Caco-2 (cell line): Measurements from ENCODE around the gene FBXL16. TPM values are rescaled to one million over a fixed set of nuclear protein-coding genes. Genes with fewer than 3 reads are reported as not detected.

Experiments
- BruUV-seq: library from RNA; stranded (reverse); fragments of 400-500 nt; replicated peaks from 2 replicates; lab custom pipeline; 2021; lab: Mats Ljungman, UMichigan
- CTCF ChIA-PET: fragments of 300-600 bp; sonication (Branson Sonifier 250); formaldehyde crosslinking; loops from one replicate; lab custom pipeline; 2022; ENCODE audit warnings: antibody characterized with exemption; lab: Charles Lee
- POLR2A ChIA-PET: fragments of 300-600 bp; sonication (Branson Sonifier 250); formaldehyde crosslinking; loops from one replicate; lab custom pipeline; 2022; ENCODE audit warnings: antibody characterized with exemption; lab: Charles Lee
- DNase-seq, 2 experiments: peaks; one replicate each; pipeline versions ENCODE4 v3.0.0 to v3.0.0-alpha.2; 2020 to 2022
- H3K27me3 ChIP-seq: replicated peaks from 2 replicates; pipeline ENCODE4 v1.6.0; 2011; ENCODE audit warnings: low read length; ENCODE audit not compliant: control insufficient read depth, insufficient read depth
- H3K36me3 ChIP-seq: 2 replicates; pipeline ENCODE4 v1.5.1; 2011; ENCODE audit warnings: low read length; ENCODE audit not compliant: control insufficient read depth, insufficient read depth
- H3K4me1 ChIP-seq: fragments of 250-450 bp; sonication (Bioruptor Pico); 2 replicates; pipeline ENCODE4 v1.5.1; 2020; ENCODE audit warnings: mild to moderate bottlenecking
- H3K4me3 ChIP-seq: 2 replicates; pipeline ENCODE4 v1.5.1; 2011; ENCODE audit warnings: low read depth, mild to moderate bottlenecking, control low read depth, low read length
- H3K9me3 ChIP-seq: fragments of 250-450 bp; sonication (Bioruptor Pico); 2 replicates; pipeline ENCODE4 v1.5.1; 2020; ENCODE audit warnings: mild to moderate bottlenecking, moderate library complexity
- H3K27ac Mint-ChIP-seq: one replicate; pipeline ENCODE4 v1.8.0; 2022; ENCODE audit warnings: mixed read lengths; ENCODE audit not compliant: unreplicated experiment
- H3K27me3 Mint-ChIP-seq: one replicate; pipeline ENCODE4 v1.8.0; 2022; ENCODE audit warnings: mixed read lengths; ENCODE audit not compliant: insufficient read depth, unreplicated experiment
- H3K36me3 Mint-ChIP-seq: one replicate; pipeline ENCODE4 v1.8.0; 2022; ENCODE audit warnings: mild to moderate bottlenecking, mixed read lengths; ENCODE audit not compliant: insufficient read depth, unreplicated experiment
- H3K4me1 Mint-ChIP-seq: one replicate; pipeline ENCODE4 v1.8.0; 2022; ENCODE audit warnings: low read depth, mixed read lengths; ENCODE audit not compliant: unreplicated experiment
- H3K4me3 Mint-ChIP-seq: one replicate; pipeline ENCODE4 v1.8.0; 2022; ENCODE audit warnings: mild to moderate bottlenecking, moderate library complexity, mixed read lengths; ENCODE audit not compliant: unreplicated experiment
- H3K9me3 Mint-ChIP-seq: one replicate; pipeline ENCODE4 v1.8.0; 2022; ENCODE audit warnings: mixed read lengths; ENCODE audit not compliant: unreplicated experiment
- CTCF ChIP-seq, 2 experiments: fragments of 200-600 bp in 1 of 2; IDR thresholded peaks; 1 replicate in 1 of 2; 2 replicates in 1 of 2; pipeline versions ENCODE4 v1.5.1 to v1.8.0; 2011 to 2022; ENCODE audit warnings: antibody characterized with exemption in 1 of 2, control low read depth in 1 of 2, inconsistent platforms in 1 of 2, low read depth in 1 of 2, low read length in 1 of 2, mild to moderate bottlenecking in 1 of 2, moderate library complexity in 1 of 2; ENCODE audit not compliant: insufficient read depth in 1 of 2, severe bottlenecking in 1 of 2, unreplicated experiment in 1 of 2
- intact Hi-C: fragments of 100-400 bp; cut with micrococcal nuclease; formaldehyde crosslinking; loops from one replicate; pipeline ENCODE4 v1.10.0; 2022; ENCODE audit not compliant: unreplicated experiment
- total RNA-seq: library from RNA; stranded (reverse); gene quantifications from 2 replicates; pipeline ENCODE4 v1.2.3, GENCODE V29; 2022

The FBXL16 gene
- total RNA-seq, 1 experiment from 2014 or later = 10.5 TPM

GRCh38 chr16:704552-705380 lies 835 bp downstream of the FBXL16 start:
- Histone ChIP-seq H3K4me3 (peak overlapping the region; percentile 23), H3K27me3 (no peaks in the 10 kb centered on the region; the same call in none of the 2 replicates), H3K36me3 (no peaks in the 10 kb centered on the region), H3K4me1 (peaks cover 5% of the 10 kb centered on the region), H3K9me3 (no peaks in the 10 kb centered on the region)
- TF ChIP-seq CTCF (IDR thresholded peaks at IDR 0.05; ENCODE audit: insufficient read depth in 1 of 2, low read depth in 1 of 2, low read length in 1 of 2, severe bottlenecking in 1 of 2, unreplicated experiment in 1 of 2) = no peak
- DNase-seq = no peak
- intact Hi-C loops = no loop called here
- BruUV-seq = no TSS peak
- Mint-ChIP-seq H3K9me3 (no peaks in the 10 kb centered on the region), H3K36me3 (peaks cover 6% of the 10 kb centered on the region), H3K4me1 (no peaks in the 10 kb centered on the region), H3K27me3 (peaks cover 14% of the 10 kb centered on the region), H3K4me3 (peak overlapping the region; percentile 44), H3K27ac (no peak overlapping the region)
- POLR2A ChIA-PET = interaction anchor here (1.0 kb wide), 1 partner anchor 17 kb away, joined by 3 read pairs; no protein-coding TSS in a partner anchor
- CTCF ChIA-PET = no interaction called here

GRCh38 chr16:704047-704446 lies 1.6 kb downstream of the FBXL16 start:
- Histone ChIP-seq H3K4me3 (no peak overlapping the region), H3K27me3 (no peaks in the 10 kb centered on the region; the same call in none of the 2 replicates), H3K9me3 (no peaks in the 10 kb centered on the region), H3K4me1 (peaks cover 5% of the 10 kb centered on the region), H3K36me3 (no peaks in the 10 kb centered on the region)
- no peak for TF ChIP-seq CTCF (IDR thresholded peaks at IDR 0.05; ENCODE audit: insufficient read depth in 1 of 2, low read depth in 1 of 2, low read length in 1 of 2, severe bottlenecking in 1 of 2, unreplicated experiment in 1 of 2)
- Mint-ChIP-seq H3K36me3 (peaks cover 6% of the 10 kb centered on the region), H3K27me3 (peaks cover 14% of the 10 kb centered on the region), H3K27ac (no peak overlapping the region), H3K4me3 (peak overlapping the region; percentile 44), H3K4me1 (no peaks in the 10 kb centered on the region), H3K9me3 (no peaks in the 10 kb centered on the region)
- POLR2A ChIA-PET = no interaction called here
- intact Hi-C loops = no loop called here
- BruUV-seq = no TSS peak
- CTCF ChIA-PET = interaction anchor here (0.5 kb wide), 1 partner anchor 47 kb away, joined by 3 read pairs; no protein-coding TSS in a partner anchor
- DNase-seq = no peak

- Histone ChIP-seq H3K36me3 (no peaks in the 10 kb centered on the region), H3K4me1 (peaks cover 5% of the 10 kb centered on the region), H3K4me3 (no peak overlapping the region), H3K9me3 (no peaks in the 10 kb centered on the region), H3K27me3 (no peaks in the 10 kb centered on the region; the same call in none of the 2 replicates)
- intact Hi-C loops = no loop called here
- ChIA-PET POLR2A (no interaction called here), CTCF (interaction anchor here (0.5 kb wide), 1 partner anchor 47 kb away, joined by 3 read pairs; no protein-coding TSS in a partner anchor)
- Mint-ChIP-seq H3K9me3 (no peaks in the 10 kb centered on the region), H3K36me3 (peaks cover 6% of the 10 kb centered on the region), H3K27me3 (peaks cover 14% of the 10 kb centered on the region), H3K27ac (no peak overlapping the region), H3K4me3 (no peak overlapping the region), H3K4me1 (no peaks in the 10 kb centered on the region)
- no peak for DNase-seq
- no peak for TF ChIP-seq CTCF (IDR thresholded peaks at IDR 0.05; ENCODE audit: insufficient read depth in 1 of 2, low read depth in 1 of 2, low read length in 1 of 2, severe bottlenecking in 1 of 2, unreplicated experiment in 1 of 2)
- no TSS peak for BruUV-seq
Observed at GRCh38 chr16:703406-703805, 2.2 kb downstream of the FBXL16 start.
